Measurements from ENCODE around the gene UBC.
A peak's percentile ranks its signal among the peaks of the same experiment; 100 is the strongest.
"Not testable (repeated sequence)": the region's sequence is repeated elsewhere in the genome, so short reads cannot be mapped to it uniquely, and the experiment has no call there.

UBC gene

GRCh38 chr12:124884587-124885438, 29.6 kb downstream of the UBC start:
- no peak for DNase-seq (ENCODE audit: low spot score)

GRCh38 chr12:124883263-124884130, 31.0 kb downstream of the UBC start:
- no peak for DNase-seq (ENCODE audit: low spot score)

GRCh38 chr12:124881123-124881522, 33.3 kb downstream of the UBC start:
- no peak for DNase-seq (ENCODE audit: low spot score)

GRCh38 chr12:124880335-124880734, 34.1 kb downstream of the UBC start:
- DNase-seq (ENCODE audit: low spot score), result not testable (repeated sequence)

DNA sequence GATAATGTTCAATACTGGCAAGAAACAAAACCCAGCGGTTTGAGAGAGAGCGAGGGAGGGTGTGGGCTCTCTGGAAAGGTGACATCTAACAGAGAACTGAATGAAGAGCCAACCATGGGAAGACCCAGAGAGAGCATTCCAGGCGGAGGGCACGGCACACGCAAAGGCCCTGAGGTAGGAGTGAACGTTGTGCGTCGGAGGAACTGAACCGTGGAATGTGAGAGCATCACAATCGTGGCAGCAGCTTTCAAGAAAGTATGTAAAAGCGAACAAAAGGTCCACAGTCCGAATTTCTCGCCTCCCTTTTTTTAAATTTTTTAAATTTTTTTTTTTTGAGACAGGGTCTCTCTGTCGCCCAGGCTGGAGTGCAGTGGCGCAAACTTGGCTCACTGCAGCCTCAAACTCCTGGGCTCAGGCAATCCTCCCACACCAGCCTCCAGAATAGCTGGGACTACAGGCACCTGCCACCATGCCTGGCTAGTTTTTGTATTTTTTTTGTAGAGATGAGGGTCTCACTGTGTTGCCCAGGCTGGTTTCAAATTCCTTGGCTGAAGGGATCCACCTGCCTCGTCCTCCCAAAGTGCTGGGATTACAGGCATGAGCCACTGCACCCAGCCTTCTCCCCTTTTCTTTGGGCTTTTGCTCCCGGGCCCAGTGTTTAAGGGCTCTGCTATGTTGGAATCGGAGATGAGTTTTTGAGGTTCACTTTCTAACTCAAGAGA, 35.5 kb downstream of the UBC start:
- DNase-seq (ENCODE audit: low spot score), result no peak

DNA sequence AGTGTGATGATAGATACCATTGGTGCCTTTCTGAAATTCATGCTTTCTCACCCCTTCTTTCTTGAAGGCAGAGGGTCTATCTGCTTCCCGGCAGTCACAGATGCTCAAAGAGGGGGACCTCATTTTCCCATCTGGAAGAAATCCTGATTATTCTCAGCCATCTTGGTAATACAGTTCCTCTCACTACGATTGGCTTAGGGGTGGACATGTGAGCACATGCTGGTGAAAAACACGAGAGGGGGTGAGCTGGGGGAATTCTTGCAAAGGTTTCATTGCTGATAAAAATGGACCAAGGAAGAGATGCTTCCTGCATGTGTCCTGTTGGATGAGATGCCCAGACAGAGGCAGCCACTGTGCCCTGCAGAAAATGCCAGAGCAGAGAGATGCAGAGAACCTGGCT, 37.0 kb downstream of the UBC start:
- DNase-seq (ENCODE audit: low spot score), result no peak

GRCh38 chr12:124876171-124876570, 38.3 kb downstream of the UBC start:
- no peak for DNase-seq (ENCODE audit: low spot score)

GRCh38 chr12:124875803-124876132, 38.7 kb downstream of the UBC start:
- no peak for DNase-seq (ENCODE audit: low spot score)

DNA sequence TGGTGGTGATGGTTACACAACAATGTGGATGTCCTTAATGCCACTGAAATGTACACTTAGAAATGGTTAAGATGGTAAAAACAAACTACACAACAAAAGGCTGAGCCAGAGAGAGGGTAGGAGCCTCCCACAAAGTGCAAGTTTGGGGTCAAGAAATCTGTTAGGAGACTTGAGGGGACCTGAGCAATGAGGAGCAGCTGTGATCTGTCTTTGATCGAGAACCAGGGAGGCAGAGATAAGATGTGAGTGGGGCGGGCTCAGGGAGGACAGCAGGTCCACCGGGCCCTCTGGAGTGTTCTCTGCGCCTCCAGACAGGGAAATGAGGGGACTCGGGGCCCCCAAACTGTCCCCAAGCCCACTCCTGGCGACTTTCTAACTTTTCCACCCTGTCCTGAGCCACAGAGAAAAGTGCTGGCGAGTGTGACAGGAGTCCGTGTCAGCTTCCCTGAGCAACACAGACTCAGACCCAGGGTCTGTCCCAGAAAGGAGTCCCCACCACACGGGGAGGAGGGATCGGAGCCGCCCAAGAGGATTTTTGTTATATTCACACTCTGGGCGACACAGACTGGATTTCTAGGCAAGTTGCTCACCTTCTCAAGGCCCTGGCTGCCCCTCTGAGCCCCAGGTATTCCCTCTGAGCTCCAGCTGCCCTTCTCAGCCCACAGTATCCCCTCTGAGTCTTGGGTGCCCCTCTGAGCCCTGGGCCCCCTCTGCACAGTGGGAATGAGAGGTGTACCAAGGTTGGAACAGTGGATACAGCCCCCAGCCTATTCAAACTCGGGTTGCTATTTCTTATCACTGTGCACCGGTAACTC, 39.3 kb downstream of the UBC start:
- no peak for DNase-seq (ENCODE audit: low spot score)

DNA sequence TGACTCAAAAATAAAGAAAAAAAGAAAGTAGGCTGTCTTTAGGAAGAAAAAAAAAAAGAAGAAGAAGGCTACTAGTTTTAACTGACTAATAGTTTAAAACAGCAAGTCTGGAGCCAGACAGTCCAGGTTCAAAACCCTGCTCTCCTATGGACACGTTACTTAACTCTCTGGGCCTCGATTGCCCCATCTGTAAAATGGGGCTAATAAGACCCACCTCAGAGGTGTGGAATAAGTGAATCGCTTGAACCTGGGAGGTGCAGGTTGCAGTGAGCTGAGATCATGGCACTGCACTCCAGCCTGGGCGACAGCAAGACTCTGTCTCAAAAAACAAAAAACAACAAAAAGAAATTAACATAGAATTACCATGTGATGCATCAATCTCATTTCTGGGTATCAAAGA, 40.3 kb downstream of the UBC start:
- DNase-seq (ENCODE audit: low spot score), result no peak

DNA sequence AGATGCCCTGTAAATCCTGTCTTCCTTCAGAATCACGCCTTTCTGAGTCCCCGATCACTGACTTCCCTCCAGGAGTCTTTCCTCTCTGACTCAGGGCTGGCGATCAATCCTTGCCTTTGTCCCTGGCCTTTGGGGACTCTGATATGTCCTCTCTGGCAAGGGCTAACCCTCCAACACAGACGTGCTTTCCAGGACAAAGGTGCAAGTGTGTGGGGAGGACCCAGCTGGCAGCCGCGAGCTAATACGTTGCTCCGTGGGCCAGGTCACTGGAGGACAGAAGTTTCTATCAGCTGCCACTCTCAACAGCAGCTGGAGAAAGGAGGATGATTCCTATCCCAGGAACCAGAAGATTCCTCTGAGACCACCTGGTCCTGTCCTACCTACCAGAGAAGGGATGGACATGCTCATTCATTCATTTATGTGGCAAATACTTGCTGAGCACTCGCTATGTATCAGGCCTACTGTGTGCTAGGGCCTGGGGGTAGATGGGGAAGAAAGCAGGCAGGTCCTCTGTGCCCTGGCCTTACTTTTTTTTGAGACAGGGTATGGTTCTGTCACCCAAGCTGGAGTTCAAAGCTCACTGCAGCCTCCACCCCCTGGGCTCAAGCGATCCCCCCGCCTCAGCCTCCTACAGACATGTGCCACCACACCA, 42.3 kb downstream of the UBC start:
- DNase-seq (ENCODE audit: low spot score), result no peak

- DNase-seq (ENCODE audit: low spot score), result no peak
These were observed 43.2 kb downstream of the UBC start for GRCh38 chr12:124871297-124871696.

- DNase-seq (ENCODE audit: low spot score), result no peak
These were observed 43.9 kb downstream of the UBC start for GRCh38 chr12:124870515-124870914.

- peak; percentile 78 for DNase-seq (ENCODE audit: low spot score)
These were observed 45.3 kb downstream of the UBC start for GRCh38 chr12:124869059-124869665.

- peak; percentile 43 for DNase-seq (ENCODE audit: low spot score)
These were observed 46.0 kb downstream of the UBC start for GRCh38 chr12:124868252-124869058.

DNA sequence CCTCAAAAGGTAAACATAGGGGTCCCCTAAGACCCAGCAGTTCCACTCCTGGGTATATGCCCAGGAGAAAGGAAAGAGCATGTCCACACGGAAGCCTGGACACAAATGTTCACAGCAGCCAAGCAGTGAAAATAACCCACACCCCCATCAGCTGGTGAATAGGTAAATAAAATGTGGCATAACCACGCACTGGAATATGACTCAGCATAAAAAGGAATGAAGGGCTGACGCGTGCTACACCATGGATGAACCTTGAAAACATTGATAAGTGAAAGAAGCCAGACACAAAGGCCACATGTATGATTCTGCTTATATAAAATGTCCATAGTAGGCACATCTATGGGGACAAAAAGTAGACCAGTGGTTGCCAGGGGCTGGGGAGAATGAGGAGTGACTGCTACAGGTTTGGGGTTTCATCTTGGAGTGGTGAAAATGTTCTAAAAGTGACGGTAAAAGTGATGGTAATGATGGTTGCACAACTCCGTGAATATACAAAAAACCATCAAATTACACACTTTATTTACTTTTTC, 47.0 kb downstream of the UBC start:
- no peak for DNase-seq (ENCODE audit: low spot score)

DNA sequence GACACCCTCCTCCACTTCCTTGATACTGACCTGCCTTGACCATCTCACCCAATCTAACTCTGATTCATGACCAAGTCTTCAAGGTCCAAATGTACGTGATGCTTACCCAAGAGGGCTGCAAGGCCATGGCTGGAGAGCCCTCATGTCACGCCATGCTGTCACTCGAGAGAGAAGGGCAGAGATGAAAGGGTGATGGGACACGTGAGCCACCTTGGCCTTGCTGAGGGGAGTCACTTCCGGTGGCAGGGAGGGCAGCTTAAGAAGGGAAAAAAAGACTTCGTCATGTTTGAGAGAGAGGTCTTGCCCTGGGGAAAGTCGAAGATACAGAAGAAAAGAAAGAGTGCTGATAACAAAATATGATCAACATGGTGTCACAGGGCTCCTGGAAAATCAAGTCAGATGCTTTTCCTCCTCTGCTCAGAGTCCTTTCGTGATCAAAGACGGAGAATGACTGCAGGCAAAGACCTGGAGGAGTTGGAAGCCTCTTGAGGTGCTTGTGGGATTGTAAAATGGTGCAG, 47.5 kb downstream of the UBC start:
- no peak for DNase-seq (ENCODE audit: low spot score)

DNA sequence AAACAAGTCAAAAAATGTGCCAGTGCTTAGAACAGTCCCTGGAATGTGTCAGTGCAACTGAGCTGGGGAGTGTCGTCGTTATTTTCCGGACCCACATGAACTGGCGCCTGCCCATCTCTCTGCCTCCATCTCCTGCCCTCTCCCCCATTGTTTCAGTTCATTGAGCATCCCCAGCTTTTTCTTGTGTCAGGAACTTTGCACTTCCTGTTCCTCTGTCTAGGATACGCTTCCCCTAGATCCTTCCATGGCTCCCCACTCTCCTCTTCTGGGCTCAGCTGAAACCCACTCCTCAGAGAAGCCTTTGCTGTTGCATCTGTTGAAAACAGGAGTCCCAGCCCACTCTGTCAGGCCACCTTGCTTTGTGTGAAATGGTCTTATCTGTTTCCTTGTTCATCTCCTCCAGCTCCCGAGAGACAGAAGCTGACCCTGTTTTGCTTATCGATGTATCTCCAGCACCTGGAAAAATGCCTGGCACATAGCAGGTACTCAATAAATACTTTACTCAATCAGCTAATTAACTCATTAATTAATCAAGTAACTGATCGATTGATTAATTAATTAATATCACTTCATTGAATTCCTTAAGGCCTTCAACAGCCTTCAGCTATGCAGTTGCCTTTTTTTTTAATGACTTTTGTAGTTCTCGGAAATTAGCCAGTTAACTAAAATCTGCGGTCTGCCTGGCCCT, 48.1 kb downstream of the UBC start:
- no peak for DNase-seq (ENCODE audit: low spot score)

- no peak for DNase-seq (ENCODE audit: low spot score)
These were observed 48.7 kb downstream of the UBC start for GRCh38 chr12:124865728-124866127.
